Measurements from ENCODE around the gene PCOLCE2. TPM values are rescaled to one million over a fixed set of nuclear protein-coding genes. Genes with fewer than 3 reads are reported as not detected.

Gene PCOLCE2
- total RNA-seq, 2 experiments from 2014 or later, result not detected

- no peak for TF ChIP-seq EZH2phosphoT487 (IDR thresholded peaks at IDR 0.05; ENCODE audit: borderline replicate concordance, low read depth, low read length)
- no peak for TF ChIP-seq CTCF (conservative IDR thresholded peaks at IDR 0.05; ENCODE audit: low read length)
- no peaks in the 10 kb centered on the region for H3K9me2 ChIP-seq (ENCODE audit: insufficient read depth, low read length)
- CTCF ChIA-PET (ENCODE audit: unreplicated experiment), result no interaction called here
- intact Hi-C loops (cut with micrococcal nuclease; ENCODE audit: unreplicated experiment), result no loop called here
- H3K4me2 ChIP-seq (ENCODE audit: low read length), result no peak overlapping the region
- no peaks in the 10 kb centered on the region for H3K9me3 ChIP-seq (ENCODE audit: low read length)
- no peaks in the 10 kb centered on the region for H3K4me1 ChIP-seq (ENCODE audit: insufficient read depth, low read length, poor library complexity, severe bottlenecking)
- H2AFZ ChIP-seq (ENCODE audit: low read length), result no peak overlapping the region
- no peaks in the 10 kb centered on the region for H3K36me3 ChIP-seq (ENCODE audit: insufficient read depth, low read length)
- H4K20me1 ChIP-seq (ENCODE audit: insufficient read depth, low read length), result no peaks in the 10 kb centered on the region
- BruUV-seq (replicated peaks), result no TSS peak
- POLR2A ChIA-PET, result no interaction called here
- H3K4me3 ChIP-seq (ENCODE audit: low read depth, low read length, poor library complexity, severe bottlenecking), result no peak overlapping the region
- H3K27ac ChIP-seq (ENCODE audit: low read depth, low read length, poor library complexity, severe bottlenecking), result no peak overlapping the region
- DNase-seq (ENCODE audit: low spot score), result no peak
- H3K79me2 ChIP-seq (ENCODE audit: insufficient read depth, low read depth, low read length), result no peaks in the 10 kb centered on the region
These were observed 3.8 kb upstream of the PCOLCE2 start for GRCh38 chr3:142892714-142893113.

GRCh38 chr3:142890592-142890991 is 1.7 kb upstream of the PCOLCE2 start:
- Histone ChIP-seq H3K79me2 (ENCODE audit: insufficient read depth, low read depth, low read length) (no peaks in the 10 kb centered on the region), H3K9me2 (ENCODE audit: insufficient read depth, low read length) (no peaks in the 10 kb centered on the region), H4K20me1 (ENCODE audit: insufficient read depth, low read length) (no peaks in the 10 kb centered on the region), H3K27ac (ENCODE audit: low read depth, low read length, poor library complexity, severe bottlenecking) (no peak overlapping the region), H3K4me2 (ENCODE audit: low read length) (no peak overlapping the region), H3K4me1 (ENCODE audit: insufficient read depth, low read length, poor library complexity, severe bottlenecking) (no peaks in the 10 kb centered on the region), H3K9me3 (ENCODE audit: low read length) (no peaks in the 10 kb centered on the region), H3K36me3 (ENCODE audit: insufficient read depth, low read length) (no peaks in the 10 kb centered on the region), H2AFZ (ENCODE audit: low read length) (no peak overlapping the region), H3K4me3 (ENCODE audit: low read depth, low read length, poor library complexity, severe bottlenecking) (no peak overlapping the region)
- ChIA-PET CTCF (ENCODE audit: unreplicated experiment) (no interaction called here), POLR2A (no interaction called here)
- DNase-seq (ENCODE audit: low spot score), result no peak
- no TSS peak for BruUV-seq (replicated peaks)
- intact Hi-C loops (cut with micrococcal nuclease; ENCODE audit: unreplicated experiment), result no loop called here
- no peak for TF ChIP-seq EZH2phosphoT487 (IDR thresholded peaks at IDR 0.05; ENCODE audit: borderline replicate concordance, low read depth, low read length)
- no peak for TF ChIP-seq CTCF (conservative IDR thresholded peaks at IDR 0.05; ENCODE audit: low read length)

- H3K4me3 ChIP-seq (ENCODE audit: low read depth, low read length, poor library complexity, severe bottlenecking), result no peak overlapping the region
- no peaks in the 10 kb centered on the region for H3K9me2 ChIP-seq (ENCODE audit: insufficient read depth, low read length)
- no peaks in the 10 kb centered on the region for H3K79me2 ChIP-seq (ENCODE audit: insufficient read depth, low read depth, low read length)
- TF ChIP-seq CTCF (conservative IDR thresholded peaks at IDR 0.05; ENCODE audit: low read length), result no peak
- TF ChIP-seq EZH2phosphoT487 (IDR thresholded peaks at IDR 0.05; ENCODE audit: borderline replicate concordance, low read depth, low read length), result no peak
- no peak overlapping the region for H3K27ac ChIP-seq (ENCODE audit: low read depth, low read length, poor library complexity, severe bottlenecking)
- no peak overlapping the region for H3K4me2 ChIP-seq (ENCODE audit: low read length)
- no peaks in the 10 kb centered on the region for H3K36me3 ChIP-seq (ENCODE audit: insufficient read depth, low read length)
- H3K9me3 ChIP-seq (ENCODE audit: low read length), result no peaks in the 10 kb centered on the region
- H4K20me1 ChIP-seq (ENCODE audit: insufficient read depth, low read length), result no peaks in the 10 kb centered on the region
- no TSS peak for BruUV-seq (replicated peaks)
- intact Hi-C loops (cut with micrococcal nuclease; ENCODE audit: unreplicated experiment), result no loop called here
- ChIA-PET CTCF (ENCODE audit: unreplicated experiment) (interaction anchor here (0.5 kb wide), 1 partner anchor 178 kb away, joined by 4 read pairs; no protein-coding TSS in a partner anchor), POLR2A (interaction anchor here (0.6 kb wide), 1 partner anchor 9 kb away, joined by 4 read pairs; no protein-coding TSS in a partner anchor)
- no peak for DNase-seq (ENCODE audit: low spot score)
- H3K4me1 ChIP-seq (ENCODE audit: insufficient read depth, low read length, poor library complexity, severe bottlenecking), result no peaks in the 10 kb centered on the region
- H2AFZ ChIP-seq (ENCODE audit: low read length), result no peak overlapping the region
These were observed 530 bp upstream of the PCOLCE2 start for GRCh38 chr3:142889212-142890014.
